IPS-NIHi7 (cell line): ENCODE data around the gene GDPD3.

Experiments used
- DNase-seq: peaks from one replicate; pipeline ENCODE4 v3.0.0; 2012; ENCODE audit warnings: mixed read lengths; ENCODE audit errors: extremely low spot score

Gene GDPD3

DNA sequence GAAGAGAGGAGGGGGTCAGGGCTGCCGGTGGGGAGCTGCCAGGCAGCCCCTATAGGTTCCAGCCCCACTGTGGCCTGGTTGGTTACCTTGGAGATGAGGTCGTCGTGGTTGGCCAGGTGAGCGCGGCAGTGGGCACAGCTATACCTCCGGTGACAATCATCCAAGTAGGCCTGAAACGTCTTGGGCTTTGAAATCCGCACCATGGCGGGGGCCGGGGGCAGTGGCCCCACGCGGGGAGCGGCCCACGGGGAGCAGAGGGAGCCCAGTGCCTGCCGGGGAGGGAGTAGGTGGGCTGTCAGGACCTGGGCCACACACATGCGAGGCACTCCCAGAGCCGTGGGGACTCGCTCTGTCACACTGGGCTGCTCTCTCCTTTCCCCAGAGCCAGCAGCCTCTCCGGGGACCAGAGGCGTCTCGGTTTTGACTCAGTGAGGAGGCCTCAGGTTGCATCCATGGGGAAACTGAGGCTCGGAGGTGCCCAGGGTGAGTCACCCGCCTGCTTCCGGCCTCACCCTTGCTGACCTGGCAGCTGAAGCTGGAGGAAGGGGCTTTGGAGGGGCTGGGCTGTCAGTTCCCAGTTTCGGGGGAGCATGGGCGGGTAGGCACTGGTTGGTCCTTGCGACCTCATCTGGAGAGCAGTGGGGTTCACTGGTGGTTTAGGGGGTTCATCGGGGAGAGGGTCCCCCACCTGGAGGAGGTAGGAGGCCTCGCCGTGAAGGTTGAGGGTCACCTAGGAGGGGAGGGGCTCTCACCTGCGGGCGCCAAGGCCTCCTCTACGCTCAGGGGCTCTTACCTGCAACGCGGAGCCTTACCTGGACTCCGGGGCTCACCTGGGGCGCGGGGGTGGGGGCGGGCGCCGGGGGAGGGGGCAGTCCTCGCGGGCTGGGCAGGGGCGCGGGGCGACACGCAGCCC, 17.9 kb downstream of the GDPD3 start:
- DNase-seq = peak; percentile 51

DNA sequence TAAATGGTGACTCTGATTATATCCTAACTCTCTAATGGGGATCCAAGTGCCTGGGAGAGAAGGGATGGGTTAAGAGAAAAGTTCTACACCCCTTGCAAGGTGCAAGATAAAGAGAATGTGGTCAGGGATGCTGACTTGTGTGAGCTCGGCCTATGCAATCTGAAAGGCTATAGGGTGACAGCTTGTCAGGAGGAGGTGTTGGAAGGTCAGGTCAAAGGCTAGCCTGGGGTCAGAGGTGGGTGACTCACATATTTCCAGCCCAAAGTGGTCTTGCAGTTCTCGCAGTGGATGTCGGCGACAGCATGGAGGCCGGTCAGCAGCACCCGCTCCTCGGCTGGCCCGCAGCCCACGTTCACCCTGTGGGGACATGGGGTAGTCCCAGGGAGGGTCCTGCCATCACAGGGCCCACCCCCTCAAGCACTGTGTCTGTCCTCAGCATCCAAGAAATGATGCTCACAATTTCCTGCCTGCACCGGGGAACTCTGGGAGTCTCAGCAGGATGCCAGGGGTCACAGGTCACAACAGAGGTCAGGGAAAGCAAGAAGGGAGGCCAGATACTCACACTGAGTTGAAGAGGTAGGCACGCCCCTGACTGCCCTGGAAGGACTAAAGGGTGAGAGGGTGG, 18.7 kb downstream of the GDPD3 start:
- no peak for DNase-seq

DNA sequence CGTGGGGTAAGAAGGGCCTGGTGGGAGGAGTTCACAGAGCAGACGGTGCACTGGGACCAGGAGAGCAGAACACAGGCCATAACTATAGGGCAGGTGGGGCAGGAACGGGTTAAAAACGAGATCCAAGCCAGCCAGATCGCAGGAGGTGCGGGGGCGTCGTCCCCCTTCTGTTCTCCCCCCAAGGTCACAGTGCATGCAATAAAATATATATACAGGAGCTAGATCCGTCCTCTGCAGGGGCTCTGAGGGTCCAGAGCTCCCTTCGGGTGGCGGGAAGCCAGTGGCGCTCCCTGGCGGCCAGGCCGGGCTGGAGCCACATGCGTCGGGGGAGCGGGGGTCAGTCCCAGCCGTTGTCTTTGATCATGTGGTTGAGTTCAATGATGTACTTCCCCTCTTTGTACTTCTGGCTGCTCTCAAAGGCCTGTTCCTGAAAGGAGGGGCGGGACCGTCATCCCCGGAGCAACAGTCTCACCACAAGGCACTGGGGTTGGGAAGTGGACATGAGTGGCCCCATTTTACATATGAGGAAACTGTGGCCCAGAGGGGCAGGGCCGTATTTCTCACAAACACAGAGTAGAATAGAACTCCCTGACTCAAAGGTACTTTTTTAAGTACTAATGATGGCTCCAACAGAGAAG, 20.8 kb downstream of the GDPD3 start:
- peak; percentile 88 for DNase-seq

DNA sequence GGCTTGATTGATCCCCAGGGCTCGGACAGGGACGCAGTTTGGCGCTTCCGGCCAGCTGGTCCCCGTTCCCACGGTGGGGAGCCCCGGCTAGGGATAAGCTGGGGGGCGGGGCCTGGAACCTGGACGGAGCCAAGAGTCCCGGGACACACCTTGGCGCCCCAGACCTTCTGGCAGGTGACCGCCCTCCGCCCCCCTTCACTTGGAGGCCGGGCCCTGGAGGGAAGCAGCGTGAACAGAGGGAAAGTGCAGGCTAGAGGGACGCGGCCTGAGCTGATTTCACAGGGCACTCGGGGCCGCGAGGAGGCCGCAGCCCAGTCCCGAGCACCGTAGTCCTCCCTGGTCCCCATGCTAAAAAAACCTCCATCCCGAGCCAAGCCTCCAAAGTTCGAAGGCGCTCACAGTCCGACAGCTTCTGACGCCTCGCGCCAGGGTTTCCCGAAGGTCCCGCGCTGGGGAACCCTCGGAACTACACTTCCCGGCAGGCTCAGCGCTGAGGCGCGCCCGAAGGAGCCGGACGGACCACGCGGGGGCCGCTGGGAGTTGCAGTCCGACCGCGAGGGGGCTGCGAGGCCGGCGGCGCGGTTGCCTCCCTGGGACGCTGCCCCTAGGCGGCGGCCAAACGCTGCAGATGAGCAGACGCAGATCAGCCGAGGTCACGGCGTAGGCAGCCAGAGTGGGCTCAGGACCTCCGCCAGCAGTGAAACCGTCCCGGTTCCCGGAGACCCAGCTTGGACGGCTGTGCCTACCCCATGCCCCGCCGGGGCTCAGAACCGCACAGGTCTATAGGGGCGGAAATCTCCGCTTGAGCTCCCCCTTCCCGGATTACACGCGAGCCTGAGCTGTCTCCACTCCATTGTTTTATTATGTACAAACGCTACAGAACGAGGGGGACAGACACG, 21.6 kb downstream of the GDPD3 start, which contains the start of gene TBX6:
Gene TBX6 (minus strand): TSS at position 451 of the 899 bp plus-strand sequence. CDS start 731 bp downstream, outside the sequence.
- DNase-seq = peak; percentile 91

DNA sequence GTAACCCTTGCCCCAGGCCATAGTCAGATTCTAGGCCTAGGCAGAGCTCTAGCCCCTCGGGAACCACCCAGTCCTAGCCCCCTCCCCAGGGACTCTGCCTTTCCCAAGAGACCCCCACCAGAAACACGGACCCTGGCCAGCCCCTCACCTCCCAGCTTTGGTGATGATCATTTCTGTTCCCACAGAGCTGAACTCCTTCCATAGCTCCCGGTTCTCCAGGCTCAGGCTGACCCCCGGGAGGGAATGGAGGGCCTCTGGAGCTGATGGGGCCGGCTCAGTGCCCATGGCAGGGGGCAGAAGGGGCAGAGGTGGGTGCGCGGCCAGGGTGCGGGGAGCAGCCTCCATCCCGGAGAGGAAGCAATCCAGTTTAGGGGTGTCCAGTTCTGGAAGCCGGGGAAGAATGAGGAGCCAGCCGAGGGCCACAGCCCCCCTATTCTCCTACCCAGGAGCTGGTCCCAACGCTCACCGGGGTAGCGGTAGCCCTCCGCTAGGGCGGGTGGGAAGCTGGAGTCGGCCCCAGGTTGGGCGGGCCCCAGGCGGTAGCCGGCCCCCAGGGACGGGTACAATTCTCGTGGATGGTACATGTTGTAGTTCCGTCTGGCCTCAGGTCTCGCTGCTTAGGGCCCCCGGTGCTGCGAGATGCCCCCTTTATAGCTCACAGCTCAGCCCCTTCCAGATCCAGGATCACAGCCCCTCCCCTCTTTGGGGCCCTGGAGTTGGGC, 22.6 kb downstream of the GDPD3 start:
- no peak for DNase-seq

DNA sequence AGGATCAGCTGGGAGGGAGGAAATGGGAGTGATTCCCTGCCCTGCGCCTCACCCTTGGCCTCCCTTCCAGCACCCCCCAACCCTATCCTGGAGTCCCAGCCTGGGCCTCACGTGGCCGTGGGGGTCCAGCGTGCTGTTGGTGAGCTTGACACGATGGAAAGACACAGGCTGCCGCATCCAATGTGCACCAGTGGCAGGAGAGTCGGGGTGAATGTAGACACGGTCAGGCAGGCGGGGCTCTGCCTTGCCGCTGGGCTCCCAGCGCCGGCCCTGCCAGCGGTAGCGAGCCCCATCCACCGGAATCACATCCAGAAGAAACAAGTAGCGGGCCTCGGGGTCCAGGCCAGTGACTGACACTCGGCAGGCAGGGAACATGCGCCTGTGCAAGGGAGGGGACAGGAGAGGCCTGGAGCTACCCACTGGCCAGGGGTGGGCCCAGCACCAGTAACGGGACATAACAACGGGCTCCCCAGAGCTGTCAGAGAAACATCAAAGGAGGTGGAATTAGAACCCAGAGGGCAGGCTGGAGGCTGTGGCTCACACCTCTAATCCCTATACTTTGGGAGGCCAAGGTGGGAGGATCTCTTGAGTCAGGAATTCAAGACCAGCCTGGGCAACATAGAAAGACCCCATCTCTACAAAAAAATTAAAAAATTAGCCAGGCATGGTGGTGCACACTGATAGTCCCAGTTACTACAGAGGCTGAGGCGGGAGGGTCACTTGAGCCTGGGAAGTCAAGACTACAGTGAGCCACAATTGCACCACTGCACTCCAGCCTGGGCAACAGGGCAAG, 24.3 kb downstream of the GDPD3 start:
- no peak for DNase-seq

DNA sequence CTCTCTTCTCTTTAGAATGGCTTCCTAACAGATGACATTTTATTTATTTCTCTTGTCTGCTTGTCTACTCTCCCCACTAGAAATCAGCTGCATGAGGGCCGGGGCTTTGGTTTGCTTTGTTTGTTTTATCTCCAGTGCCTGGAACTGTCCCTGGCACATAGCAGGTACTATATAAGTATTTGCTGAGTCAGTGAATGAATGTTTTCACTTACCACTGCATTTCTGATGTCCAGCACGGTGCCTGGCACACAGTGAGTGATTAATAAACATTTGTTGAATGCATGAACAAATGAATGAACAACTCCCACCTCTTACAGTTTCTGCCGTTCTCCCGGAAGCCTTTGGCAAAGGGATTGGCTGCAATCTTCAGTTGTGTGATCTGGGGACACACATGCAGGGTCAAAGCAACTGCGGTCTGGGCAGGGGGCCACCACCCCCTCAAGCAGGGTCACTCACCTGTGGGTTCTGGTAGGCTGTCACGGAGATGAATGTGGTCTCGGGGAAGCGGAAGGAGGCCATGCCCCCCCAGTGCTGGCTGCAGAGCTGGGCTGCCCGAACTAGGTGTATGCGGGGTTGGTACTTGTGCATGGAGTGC, 25.0 kb downstream of the GDPD3 start:
- no peak for DNase-seq

DNA sequence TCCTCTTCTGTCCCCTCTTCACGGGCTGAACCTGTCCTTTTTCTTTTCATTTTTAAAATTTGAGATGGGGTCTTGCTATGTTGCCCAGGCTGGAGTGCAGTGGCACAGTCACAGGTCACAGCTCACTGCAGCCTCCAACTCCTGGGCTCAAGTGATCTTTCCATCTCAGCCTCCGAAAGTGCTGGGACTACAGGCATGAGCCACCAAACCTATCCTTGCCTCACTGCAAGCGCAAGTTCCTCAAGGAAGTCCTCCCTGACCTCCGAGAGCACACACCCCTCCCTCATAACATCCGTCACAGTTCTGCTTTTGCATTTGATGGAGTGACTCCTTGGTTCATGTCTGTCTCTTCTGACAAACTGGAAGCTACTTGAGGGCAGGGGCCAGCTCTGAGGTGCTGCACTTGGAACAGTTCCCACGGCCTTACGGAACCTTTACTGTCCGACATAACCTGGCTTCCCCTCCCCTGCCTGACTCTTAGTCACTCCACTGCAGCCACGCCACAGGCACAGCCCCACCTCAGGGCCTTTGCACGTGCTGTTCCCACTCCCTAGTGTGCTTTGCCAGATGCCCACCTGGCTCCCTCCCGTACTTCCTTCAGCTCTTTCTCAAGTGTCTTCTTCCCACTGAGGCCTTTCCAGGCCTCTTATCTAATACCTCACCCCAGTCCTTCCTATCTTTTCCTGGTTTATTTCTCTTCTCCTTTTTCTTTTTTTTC, 26.0 kb downstream of the GDPD3 start:
- no peak for DNase-seq

DNA sequence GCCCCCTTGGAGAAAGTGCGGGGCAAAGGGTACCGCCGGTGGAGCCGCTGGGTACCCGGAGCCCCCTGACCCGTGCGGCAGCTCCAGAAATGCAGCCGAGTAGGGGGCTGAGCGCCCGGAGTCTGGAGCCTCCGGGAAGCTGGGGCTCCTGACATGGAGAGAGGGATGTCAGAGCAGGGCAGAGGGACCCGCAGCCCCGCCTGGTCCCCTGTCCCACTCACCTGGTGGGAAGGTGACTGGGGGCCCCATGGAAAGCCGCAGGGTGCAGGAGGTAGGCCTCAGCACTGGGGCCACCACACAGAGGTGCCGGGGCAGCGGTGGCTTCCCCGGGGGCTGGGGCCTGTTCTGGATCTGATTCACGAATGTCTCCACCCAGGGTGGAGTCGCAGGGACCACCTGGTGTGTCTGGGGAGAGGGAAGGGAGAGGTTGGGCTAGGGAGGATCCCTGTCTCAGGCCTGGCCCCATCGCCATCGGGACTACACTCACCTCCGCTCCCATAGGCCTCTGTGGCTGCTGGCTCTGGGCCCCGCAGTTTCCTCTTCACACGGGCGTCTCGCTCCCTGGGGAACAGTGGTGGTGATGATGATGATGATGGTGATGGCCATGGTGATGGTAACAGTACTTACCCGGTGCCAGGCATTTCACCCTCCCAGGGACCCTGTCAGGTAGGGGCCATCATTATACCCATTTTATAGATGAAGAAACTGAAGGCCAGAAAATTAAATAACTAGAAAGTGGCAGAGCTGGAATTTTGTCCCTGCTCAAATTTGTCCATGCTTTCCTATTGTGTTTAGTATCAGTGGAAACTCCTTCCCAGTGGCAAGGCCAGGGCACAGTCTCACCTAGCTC, 26.8 kb downstream of the GDPD3 start:
- DNase-seq = no peak

DNA sequence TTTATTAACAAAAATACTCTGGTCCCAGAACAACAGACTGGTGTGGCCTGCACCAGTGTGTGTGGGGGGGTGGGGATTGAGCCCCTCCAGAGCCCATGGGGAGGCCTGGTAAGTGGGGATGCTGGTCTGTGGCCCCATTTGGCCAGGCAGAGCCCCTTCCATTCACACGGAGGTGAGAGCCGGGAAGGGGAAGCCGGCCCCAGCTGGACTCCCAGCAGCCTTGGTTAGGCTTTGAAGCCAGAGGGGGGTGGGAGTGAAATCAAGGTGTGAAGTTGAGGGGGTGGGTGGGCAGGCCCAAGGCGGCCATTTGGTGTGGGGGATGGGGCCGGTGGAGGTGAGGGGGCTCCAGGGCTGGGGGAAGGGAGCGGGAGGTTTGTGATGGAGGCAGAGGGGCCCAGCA, 27.5 kb downstream of the GDPD3 start:
- no peak for DNase-seq

DNA sequence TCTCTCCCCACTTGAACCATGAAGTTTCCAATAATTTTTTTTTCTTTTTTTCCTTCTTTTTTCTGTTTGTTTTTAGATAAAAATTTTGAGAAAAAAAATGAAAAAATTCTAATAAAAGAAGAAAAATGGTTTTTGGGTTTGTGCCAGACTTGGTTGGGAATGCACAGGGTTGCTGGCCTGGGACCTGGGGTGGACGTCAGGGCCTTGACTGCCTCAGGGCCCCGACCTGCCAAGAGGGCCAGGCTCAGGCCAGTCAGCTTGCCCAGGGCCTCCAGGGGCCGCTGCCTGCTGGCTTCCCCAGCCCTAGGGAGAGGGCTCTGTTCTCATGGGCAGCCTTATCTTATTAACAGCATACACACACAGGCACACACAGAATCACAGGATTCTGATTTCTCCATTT, 28.1 kb downstream of the GDPD3 start:
- DNase-seq = no peak

DNA sequence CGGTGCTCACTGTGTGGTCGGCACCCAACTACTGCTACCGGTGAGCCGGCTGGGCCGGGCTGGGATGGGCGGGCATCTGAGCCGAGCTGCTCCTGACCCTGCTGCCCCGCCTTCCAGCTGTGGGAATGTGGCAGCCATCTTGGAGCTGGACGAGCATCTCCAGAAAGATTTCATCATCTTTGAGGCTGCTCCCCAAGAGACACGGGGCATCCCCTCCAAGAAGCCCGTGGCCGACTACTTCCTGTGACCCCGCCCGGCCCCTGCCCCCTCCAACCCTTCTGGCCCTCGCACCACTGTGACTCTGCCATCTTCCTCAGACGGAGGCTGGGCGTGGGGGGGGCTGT, 28.5 kb downstream of the GDPD3 start:
- DNase-seq = no peak

DNA sequence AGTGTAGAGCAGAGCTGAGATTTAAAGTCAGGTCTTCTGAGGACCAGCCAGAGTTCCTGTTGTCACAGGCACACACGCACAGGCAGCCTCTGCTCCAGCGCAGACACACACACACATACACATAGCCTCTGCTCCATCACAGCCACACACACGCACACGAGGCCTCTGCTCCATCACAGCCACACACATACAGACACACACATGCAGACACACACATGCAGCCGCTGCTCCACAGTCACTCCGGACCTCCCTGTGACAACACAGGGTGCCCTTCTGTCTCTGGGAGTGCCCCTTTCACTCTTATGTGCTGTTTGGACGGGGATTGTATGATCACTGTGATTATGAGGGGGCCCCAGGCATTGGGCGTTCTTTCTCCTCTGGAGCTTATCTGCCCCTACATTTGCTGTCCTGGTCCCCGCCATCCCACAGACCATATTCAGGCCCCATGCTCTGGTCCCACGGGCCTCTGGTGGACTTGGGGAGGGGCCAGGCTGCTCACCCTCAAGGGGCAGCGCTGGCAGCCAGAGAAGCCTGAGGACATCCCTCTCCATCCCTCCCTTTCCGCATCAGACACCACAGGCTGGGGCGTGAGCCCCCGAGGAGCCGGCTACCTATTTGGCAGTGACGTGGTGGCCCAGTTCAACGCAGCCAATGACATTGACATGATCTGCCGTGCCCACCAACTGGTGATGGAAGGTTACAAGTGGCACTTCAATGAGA, 29.1 kb downstream of the GDPD3 start:
- DNase-seq = no peak

DNA sequence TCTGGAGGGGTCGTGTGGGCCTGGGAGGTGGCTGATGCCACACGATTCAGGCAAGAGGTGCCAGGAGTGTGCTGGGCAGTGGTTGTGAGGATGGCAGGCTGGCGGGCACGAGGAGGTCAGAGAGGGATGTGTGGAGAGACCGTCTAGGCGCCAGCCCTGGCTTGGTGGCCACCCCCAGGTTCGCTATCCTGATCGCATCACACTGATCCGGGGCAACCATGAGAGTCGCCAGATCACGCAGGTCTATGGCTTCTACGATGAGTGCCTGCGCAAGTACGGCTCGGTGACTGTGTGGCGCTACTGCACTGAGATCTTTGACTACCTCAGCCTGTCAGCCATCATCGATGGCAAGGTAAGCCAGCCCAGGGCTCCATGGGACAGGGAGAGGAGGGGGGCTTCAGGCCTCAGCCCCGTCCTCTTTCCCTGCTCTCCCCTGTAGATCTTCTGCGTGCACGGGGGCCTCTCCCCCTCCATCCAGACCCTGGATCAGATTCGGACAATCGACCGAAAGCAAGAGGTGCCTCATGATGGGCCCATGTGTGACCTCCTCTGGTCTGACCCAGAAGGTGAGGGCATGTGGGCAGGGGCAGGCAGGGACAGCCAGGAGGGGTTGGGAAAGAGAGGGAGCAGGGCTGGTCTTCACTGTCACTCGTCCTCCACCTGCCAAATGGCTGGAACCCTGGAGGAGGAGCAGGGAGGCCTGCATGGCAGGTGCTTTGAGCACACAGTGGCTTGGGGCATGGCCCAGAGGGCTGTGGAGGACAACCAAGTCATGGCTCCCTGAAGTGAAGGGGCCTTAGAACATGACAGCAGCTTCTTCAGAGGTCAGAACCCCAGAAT, 29.9 kb downstream of the GDPD3 start:
- DNase-seq = no peak

DNA sequence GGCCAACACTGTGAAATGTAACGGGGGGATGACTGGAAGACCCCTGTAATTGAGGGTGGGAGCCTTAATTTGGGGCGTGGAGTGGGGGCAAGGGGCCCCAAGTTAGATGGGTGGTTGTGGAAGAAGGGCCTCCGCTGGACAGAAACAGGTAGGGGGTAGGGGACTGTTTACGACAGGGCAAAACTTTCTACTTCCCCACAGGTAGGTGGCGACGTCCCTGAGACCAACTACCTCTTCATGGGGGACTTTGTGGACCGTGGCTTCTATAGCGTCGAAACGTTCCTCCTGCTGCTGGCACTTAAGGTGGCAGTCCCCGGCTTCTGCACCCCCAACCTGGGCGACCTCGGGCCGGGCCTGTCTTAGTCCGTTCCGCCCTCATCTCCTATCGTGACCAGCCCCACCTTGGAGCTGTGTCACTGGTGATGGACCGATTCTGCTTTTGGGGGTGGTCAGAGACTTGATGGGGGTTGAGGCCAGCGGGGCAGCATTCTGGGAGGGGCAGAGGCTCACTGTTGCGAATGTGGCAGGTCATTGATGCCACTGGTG, 30.7 kb downstream of the GDPD3 start:
- DNase-seq = no peak

DNA sequence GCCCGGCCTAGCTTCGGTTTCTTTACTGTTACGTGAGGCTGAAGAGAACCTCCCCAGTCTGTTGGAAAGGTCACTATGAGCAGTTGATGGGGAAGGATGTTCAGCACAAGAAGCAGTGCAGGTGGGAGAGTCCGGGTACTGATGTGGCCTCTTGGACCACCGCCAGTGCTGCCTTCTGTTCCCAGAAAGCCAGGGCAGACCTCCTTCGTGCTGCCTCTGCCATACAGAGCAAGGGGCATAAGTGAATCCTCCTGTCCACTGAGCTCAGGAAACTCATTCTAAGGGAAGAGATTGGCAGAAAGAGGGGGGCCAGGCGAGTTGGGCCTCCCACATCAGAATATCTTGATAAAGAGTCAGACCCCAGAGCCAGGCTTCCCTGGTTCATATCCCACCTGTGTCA, 33.9 kb downstream of the GDPD3 start:
- no peak for DNase-seq
